HG02588 (cell line): ENCODE data around the gene DCUN1D2.
"Not testable (repeated sequence)": the region's sequence is repeated elsewhere in the genome, so short reads cannot be mapped to it uniquely, and the experiment has no call there.

Source experiments
- ATAC-seq: cut with Tn5 transposase; IDR thresholded peaks from one replicate; pipeline ENCODE4 v1.9.1; 2021; ENCODE audit warnings: mild to moderate bottlenecking, moderate library complexity; ENCODE audit not compliant: unreplicated experiment

Gene DCUN1D2

DNA sequence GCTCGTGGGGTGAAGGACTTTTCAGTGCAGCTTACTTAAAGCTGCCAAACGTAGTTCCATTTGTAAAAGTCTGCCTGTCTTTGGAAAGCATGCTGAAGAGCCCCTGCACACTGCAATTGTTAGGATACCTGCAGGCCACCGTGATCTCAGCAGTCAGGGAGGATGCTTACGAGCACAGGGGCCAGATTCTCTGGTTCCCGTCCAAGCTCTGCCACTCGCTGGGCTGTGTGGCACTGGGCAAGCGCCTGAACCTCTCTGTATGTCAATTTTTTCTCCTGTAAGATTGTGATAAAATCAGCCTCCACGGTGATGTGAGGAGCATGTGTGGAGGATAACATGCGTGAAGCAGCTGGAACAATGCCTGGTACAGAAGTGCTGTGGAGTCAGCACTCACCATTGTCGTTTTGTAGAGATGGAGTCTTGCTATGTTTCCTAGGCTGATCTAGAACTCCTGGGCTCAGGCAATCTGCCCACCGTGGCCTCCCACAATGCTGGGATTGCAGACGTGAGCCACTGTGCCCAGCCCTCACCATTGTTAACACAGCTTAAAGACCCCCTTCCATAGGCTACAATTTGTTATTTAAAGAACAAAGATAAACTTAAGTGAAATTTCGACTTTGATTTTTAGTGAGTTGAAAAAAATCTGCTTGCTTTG is 40.7 kb downstream of the DCUN1D2 start:
- ATAC-seq = no peak

DNA sequence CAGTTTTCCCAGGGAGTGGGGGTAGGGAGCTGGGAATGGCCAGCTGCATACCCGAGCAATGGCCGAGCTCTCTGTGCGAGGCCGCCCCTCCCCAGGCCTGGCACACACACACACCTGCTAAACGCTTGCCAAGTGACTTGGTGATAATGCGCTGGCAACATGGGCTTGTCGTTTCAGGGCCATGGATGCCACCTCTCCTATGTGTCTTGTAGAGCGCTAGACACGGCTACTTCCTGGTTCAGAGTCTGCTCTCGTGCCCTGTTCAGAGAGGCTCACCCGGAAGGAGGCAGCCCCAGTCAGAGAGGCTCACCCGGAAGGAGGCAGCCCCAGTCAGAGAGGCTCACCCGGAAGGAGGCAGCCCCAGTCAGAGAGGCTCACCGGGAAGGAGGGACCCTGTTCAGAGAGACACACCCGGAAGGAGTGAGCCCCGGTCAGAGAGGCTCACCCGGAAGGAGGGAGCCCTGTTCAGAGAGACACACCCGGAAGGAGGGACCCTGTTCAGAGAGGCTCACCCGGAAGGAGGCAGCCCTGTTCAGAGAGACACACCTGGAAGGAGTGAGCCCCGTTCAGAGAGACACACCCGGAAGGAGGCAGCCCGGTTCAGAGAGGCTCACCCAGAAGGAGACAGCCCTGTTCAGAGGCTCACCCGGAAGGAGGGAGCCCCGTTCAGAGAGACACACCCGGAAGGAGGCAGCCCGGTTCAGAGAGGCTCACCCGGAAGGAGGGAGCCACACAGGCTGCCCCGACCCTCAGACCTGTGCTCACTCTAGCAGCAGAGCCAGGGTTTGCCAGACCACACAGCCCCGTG is 41.4 kb downstream of the DCUN1D2 start:
- peak; percentile 57 for ATAC-seq

DNA sequence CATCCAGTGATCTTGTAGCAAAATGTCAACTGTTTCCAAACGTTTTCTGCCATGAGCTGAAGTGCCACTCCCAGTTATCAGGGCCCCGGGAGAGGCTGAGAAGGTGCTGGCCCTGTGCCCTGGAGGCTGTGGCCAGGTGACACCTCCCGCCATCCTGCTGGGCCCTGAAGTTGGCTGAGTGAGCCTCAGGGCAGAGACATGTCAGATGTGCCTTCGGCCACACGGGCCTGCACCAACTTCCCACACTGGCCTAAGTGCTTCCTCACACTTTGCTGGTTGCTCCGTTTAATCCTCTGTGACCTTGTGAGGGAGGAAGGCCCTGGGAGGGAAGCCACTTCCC is 42.0 kb downstream of the DCUN1D2 start:
- ATAC-seq = no peak

DNA sequence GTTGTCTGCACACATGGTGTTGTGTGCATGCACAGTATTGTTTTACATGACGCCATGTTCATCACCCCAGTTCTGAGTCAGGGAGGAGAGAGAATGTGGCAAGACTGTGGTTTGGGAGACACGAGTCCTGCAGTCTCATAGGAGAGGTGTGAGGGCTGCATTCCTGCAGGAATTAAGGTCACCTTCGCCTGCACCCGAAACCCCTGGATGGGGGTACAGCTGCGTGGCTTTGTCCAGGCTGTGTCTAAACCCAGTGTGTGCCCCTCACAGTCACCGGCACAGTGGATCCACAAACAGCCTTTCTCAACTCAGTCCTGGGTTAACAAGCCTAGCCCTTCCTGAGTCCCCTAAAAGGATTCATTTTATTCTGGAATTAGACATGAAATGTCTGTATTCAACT is 42.9 kb downstream of the DCUN1D2 start:
- no peak for ATAC-seq

DNA sequence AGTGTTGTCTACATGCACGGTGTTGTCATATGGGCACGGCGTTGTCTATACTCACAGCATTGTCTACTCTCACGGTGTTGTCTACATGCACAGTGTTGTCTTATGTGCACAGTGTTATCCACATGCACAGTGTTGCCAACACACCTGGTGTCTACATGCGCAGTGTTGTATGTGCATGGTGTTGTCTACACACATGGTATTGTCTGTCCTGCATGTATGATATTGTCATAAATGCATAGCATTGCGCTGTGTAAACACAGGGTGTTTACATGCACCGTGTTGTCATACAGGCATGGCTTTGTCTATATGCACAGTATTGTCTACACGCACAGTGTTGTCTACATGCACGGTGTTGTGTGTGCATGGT is 44.0 kb downstream of the DCUN1D2 start:
- no peak for ATAC-seq

DNA sequence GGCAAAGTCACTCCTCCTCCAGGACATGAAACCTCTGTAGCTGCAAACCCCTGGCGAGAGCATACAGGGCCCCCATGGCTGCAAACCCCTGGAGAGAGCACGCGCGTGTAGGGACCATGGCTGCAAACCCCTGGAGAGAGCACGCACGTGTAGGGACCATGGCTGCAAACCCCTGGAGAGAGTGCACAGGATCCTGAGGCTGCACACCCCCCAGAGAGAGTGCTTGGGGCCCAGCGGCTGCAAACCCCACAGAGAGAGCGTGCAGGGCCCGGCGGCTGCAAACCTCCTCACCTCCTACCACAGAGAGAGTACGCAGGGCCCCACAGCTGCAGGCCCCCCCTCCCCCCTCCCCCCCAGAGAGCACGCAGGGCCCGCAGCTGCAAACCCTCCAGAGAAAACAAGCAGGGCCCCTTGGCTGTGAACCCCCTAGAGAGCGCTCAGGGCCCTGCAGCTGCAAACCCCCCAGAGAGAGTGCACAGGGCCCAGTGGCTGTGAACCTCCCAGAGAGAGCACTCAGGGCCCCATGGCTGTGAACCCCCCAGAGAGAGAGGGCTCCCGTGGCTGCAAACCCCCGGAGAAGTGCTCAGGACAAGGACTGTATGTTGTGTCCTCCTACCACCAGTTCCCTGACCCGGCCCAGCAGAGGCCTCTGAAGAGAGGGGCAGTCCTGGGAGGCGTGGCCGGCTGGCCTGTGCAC is 44.6 kb downstream of the DCUN1D2 start:
- no peak for ATAC-seq

DNA sequence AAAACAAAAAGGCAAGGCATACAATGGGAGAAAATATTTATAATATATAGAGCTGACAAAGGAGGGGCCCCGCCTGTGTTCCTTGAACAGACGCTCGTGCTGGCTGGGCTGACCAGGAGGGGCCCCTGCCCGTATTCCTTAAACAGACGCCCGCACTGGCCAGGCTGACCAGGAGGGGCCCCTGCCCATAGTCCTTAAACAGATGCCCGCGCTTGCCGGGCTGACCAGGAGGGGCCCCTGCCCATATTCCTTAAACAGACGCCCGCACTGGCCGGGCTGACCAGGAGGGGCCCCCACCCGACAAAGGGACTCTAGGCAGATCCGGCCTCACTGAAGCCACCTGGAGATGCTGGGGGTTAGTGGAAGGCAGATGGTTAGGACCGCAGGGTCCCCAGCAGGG is 46.5 kb downstream of the DCUN1D2 start:
- no peak for ATAC-seq

DNA sequence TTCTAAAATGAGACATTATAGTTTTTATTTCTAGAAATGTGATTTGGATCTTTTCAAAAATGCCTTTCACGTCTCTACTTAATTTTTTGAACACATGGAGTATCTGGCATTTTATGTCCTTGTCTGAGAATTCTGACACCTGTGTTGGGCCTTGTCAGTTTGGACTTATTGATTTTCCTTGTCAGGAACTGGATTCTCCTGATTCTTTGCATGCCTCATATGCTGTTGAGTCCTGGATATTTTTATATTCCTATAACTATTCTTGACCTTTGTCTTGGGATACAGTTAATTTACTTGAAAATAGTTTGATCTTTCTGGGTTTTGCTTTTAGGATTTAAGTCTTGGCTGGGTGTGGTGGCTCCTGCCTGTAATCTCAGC is 47.5 kb downstream of the DCUN1D2 start:
- ATAC-seq = no peak

DNA sequence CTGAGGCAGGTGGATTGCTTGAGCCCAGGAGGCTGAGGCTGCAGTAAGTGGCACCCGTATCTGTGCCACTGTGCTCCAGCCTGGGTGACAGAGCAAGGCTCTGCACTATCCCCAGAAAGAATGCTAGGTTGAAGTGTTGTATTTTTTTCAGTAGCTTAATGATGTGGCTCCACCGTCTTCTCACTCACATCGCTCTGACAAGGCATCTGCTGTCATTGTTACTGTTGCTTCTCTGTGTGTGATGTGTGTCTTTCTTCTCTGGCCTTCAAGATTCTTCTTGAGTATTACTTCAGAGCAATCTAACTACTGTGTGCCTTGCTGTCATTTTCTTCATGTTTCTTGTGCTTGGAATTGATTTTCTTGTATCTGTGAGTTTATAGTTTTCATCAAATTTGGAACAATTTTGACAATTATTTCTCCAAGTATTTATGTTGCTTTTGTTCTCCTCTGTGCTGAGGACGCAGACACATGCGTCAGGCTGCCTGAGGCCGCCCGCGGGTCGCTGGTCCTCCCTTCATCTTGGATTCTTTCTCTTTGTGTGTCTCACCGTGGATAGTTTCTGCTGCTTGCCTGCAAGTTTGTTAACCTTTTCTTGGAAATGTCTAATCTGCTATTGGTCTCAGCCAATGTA is 48.0 kb downstream of the DCUN1D2 start:
- ATAC-seq = no peak

DNA sequence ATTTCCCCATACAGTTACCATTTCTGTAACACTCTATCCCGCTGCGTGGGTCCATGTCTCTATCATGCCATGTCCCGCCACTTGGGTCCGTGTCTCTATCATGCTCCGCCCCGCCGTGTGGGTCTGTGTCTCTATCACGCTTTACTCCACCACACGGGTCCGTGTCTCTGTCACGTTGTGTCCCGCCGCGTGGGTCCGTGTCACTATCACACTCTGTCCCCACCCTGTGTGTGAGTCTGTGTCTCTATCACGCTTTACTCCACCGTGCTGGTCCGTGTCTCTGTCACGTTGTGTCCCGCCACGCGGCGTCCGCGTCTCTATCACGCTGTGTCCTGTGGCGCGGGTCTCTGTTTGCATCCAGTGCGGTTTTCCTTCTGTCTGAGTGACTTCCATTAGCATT is 48.9 kb downstream of the DCUN1D2 start:
- ATAC-seq = no peak

DNA sequence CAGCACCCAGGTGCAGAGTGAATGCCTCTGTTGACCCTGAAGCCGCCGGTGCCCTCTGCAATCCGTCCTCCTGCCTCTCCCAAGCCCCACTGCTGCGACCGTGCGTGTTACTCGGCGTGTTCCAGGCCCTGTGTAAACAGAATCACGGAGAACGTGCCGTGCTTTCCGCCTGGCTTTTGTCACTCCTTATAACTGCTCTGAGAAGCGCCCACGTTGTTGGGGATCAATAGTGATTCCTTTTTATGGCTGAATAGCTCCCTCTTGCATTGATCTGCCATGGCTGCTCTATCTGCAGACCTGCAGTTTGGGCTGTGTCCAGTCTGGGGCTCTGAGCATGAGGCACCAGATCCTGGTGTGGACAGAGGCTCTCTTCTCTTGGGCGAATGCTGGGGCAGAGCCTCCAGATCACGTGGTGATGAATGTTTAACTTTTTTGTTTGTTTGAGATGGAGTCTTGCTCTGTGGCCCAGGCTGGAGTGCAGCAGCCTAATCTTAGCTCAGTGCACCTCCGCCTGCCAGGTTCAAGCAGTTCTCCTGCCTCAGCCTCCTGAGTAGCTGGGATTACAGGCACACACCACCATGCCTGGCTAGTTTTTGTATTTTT is 53.0 kb downstream of the DCUN1D2 start:
- ATAC-seq = no peak

DNA sequence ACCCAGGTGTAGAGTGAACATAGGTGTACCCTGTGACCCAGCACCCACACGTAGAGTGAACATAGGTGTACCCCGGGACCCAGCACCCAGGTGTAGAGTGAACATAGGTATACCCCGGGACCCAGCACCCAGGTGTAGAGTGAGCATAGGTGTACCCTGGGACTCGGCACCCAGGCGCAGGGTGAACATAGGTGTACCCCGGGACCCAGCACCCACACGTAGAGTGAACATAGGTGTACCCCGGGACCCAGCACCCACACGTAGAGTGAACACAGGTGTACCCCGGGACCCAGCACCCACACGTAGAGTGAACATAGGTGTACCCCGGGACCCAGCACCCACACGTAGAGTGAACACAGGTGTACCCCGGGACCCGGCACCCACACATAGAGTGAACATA is 53.6 kb downstream of the DCUN1D2 start:
- not testable (repeated sequence) for ATAC-seq

DNA sequence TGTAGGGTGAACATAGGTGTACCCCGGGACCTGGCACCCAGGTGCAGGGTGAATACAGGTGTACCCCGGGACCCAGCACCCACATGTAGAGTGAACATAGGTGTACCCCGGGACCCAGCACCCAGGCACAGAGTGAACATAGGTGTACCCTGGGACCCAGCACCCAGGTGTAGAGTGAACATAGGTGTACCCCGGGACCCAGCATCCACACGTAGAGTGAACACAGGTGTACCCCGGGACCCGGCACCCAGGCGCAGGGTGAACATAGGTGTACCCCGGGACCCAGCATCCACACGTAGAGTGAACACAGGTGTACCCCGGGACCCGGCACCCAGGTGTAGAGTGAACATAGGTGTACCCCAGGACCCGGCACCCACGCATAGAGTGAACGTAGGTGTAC is 54.6 kb downstream of the DCUN1D2 start:
- not testable (repeated sequence) for ATAC-seq

DNA sequence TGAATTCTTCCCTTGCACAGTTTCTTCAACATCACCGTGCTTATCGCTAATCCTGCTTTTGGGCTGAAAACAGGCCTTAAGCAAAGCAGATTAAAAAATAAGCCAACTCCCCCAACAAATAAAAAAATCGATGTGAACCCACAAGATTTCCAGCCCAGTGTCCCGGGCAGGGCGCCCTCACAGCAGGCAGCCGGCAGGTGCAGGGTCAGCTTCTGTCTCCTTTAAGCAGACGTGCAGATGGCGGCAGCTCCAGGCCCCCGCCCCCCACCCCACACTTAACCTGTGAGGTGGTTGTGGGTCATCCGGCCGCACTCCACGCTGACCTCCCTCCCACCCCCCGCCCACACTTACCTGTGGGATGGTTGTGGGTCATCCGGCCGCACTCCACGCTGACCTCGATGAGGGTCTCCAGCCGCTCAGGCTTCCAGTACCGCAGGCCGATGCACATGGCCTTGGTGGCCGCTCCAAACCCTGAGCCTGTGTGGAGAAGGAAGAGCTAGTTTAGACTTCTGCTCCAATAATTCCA is 57.1 kb downstream of the DCUN1D2 start:
- ATAC-seq = no peak

DNA sequence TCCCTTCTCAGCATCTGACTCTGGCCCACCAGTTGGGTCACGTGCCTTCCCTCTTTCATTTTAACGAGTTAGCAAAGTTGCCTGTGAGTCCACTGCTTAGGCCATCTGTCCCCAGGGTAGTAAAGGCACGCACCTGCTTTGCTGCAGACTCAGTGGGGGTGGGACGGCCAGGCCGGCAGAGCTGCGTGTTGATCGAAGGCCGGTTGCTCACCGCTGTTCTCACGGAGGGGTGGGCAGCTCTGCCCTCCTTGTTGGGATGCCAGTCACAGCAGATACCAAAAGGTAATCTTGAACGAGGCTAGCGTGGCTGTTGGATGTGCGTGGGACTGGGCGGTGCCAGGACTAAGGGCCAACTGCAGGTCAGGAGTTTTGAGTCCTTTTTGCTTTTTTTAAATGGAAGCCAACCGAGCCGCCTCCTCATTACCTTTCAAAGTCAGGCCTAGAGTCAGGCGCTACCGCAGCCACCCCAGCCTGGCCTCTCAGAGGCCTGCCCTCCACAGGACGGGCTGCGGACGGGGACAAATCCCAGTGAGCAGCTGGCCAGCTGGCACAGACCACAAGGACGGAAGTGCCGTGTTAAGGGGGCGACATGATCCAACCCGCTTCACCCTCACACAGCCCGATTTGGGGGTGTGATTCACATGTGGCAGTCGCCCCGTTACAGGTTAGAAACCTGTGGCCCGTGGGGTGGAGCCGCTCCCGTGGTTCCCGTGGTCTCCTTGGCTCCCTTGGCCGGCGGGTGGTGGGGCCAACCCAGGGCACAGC is 57.8 kb downstream of the DCUN1D2 start:
- ATAC-seq = no peak

DNA sequence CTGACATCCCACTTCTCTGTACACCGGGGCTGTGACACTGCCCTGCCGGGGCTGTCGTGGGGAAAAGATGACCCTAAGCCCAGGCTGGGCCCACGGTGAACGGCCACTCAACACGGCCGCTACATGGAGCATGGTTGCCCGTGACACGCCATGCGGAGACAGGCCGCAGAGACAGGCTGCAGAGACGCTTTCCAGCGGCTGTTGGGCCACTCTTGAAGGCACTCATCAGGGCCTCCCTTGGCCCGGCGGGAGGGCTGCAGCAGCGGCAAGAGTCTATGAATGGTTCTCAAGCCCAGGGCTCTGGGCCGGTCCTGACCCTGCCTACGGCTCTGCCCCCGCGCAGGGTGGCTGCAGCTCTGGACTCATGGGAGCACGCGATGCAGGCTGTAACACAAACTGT is 59.3 kb downstream of the DCUN1D2 start:
- no peak for ATAC-seq

DNA sequence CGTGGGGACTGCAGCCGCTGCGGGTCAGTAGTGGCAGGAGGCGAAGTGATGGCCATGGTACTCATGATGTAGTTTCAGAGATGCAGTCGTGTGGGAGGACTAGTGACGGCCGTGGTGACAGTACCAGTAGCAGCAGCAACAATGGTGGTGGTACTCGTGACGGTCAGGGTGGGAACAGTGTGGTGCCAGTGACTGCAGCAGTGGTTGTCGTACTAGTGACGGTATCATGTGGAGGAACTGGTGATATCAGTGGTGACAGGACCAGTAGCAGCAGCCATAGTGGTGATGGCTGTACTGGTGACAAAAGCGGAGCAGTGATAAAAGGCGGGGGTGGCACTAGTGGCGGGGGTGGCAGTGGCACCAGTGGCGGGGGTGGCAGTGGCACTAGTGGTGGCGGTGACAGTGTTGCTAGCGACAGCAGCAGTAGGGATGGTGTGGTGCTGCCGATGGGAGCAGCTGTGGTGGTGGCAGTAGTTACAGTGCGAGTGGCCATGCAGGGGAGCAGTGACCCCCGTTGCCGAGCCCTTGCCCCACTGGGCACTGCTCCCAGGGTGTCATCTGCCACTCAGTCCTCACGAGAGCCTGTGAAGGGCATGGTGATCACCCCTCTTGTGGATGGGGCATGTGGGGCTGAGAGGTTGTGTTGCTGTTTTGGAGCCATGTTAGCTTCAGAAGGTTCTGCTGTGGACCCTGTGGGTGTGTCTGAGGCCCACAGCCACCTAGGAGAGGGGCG is 60.0 kb downstream of the DCUN1D2 start:
- ATAC-seq = no peak

DNA sequence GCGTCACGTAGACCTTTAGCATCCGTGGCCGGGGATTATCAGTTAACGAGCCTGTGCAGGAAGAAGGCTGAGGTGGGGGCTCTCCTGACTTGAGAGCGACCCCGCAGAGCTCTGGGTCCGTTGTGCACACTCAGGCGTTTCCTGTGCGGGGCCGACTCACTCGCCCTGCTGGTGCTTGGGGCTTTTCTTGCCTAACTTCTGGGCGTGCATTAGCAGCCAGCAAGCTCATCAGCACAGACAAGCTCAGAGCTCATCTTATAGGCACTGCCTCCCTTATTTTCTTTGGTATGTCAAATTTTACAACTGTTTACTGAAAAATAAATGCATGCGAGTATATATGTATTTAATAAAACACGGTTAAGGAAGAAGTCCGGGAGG is 60.9 kb downstream of the DCUN1D2 start:
- no peak for ATAC-seq

DNA sequence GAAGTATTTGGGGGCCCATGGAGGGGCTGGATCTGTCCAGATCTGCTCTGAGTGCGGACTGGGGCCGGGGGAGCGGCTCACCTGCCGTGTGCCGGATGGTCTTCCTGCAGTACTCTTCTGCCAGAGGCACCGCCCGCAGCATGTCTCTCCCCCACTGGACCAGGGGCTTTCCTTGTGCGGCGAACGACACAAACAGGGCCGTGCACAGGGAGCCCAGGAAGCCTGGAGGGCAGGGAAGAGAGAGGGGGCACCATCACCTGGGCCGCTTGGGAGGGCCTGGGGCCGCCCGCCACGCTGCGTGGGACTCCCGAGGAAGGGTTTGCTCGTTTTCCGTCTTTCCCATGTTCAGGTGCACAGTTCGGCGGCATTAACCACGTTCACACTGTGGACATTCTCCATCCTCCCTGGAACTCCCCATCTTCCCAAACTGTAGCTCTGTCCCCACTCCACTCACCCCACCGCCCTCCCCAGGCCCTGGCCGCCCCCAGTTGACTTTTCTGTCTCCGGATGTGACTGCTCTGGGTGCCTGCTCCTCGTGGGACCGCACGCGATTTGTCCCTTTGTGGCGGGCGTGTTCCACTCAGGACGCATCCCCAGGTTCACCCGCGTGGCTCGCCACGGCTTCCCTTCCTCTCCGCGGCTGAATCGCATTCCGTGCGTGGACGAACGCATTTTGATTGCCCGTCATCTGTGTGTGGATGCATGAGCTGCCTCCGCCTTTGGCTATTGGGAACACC is 61.5 kb downstream of the DCUN1D2 start:
- ATAC-seq = no peak
